IMR-90 (cell line): ENCODE results near the gene BMPER. TPM values are rescaled to one million over a fixed set of nuclear protein-coding genes. Genes with fewer than 3 reads are reported as not detected.

Source experiments
- ATAC-seq: fragments of 200-7000 bp; cut with Tn5 transposase; 2 replicates; pipeline ENCODE4 v1.9.1; 2020; ENCODE audit warnings: low read depth, mild to moderate bottlenecking, moderate library complexity
- BruUV-seq: library from RNA; stranded (reverse); fragments of 400-500 nt; replicated peaks from 2 replicates; lab custom pipeline; 2021; lab: Mats Ljungman, UMichigan
- CTCF ChIA-PET: fragments of 300-600 bp; formaldehyde crosslinking; extraction: SDS; loops from one replicate; lab custom pipeline; 2021; ENCODE audit warnings: antibody characterized with exemption; lab: Yijun Ruan, JAX
- POLR2A ChIA-PET: fragments of 300-600 bp; sonication (Branson Sonifier 250); formaldehyde crosslinking; loops from one replicate; lab custom pipeline; 2022; ENCODE audit warnings: antibody characterized with exemption; ENCODE audit not compliant: unreplicated experiment; lab: Charles Lee
- DNase-seq: peaks from one replicate; pipeline ENCODE4 v3.0.0; 2013
- H2AFZ ChIP-seq: replicated peaks from 2 replicates; pipeline ENCODE3; 2013; ENCODE audit warnings: low read length, mild to moderate bottlenecking; ENCODE audit not compliant: poor library complexity
- H2AK5ac ChIP-seq: 2 replicates; pipeline ENCODE4 v1.6.1; 2013; ENCODE audit warnings: low read depth, low read length, inconsistent platforms
- H2AK9ac ChIP-seq: replicated peaks from 2 replicates; pipeline ENCODE3; 2013; ENCODE audit warnings: mild to moderate bottlenecking, low read depth, low read length, moderate library complexity; ENCODE audit not compliant: poor library complexity
- H2BK120ac ChIP-seq: 2 replicates; pipeline ENCODE4 v1.6.1; 2013; ENCODE audit warnings: low read depth, low read length, inconsistent platforms
- H2BK15ac ChIP-seq: 3 replicates; pipeline ENCODE4 v1.6.1; 2013; ENCODE audit warnings: low read depth, low read length, inconsistent platforms
- H2BK20ac ChIP-seq: 2 replicates; pipeline ENCODE4 v1.6.1; 2013; ENCODE audit warnings: low read depth, mild to moderate bottlenecking, inconsistent platforms, low read length, moderate library complexity
- H2BK5ac ChIP-seq: 2 replicates; pipeline ENCODE4 v1.6.1; 2013; ENCODE audit warnings: mild to moderate bottlenecking, low read depth, low read length, inconsistent platforms; ENCODE audit not compliant: poor library complexity, severe bottlenecking
- H3K14ac ChIP-seq: replicated peaks from 2 replicates; pipeline ENCODE4 v1.6.1; 2013; ENCODE audit warnings: low read depth, low read length, inconsistent platforms
- H3K18ac ChIP-seq: 2 replicates; pipeline ENCODE4 v1.6.1; 2013; ENCODE audit warnings: low read depth, low read length, control low read depth
- H3K23ac ChIP-seq: 2 replicates; pipeline ENCODE4 v1.6.1; 2013; ENCODE audit warnings: low read depth, low read length, inconsistent platforms
- H3K27ac ChIP-seq: 2 replicates; pipeline ENCODE4 v1.5.1; 2013; ENCODE audit warnings: mild to moderate bottlenecking, control low read depth, low read length; ENCODE audit not compliant: insufficient read depth
- H3K27me3 ChIP-seq: 2 replicates; pipeline ENCODE4 v1.6.1; 2013; ENCODE audit warnings: low read length; ENCODE audit not compliant: control insufficient read depth, insufficient read depth
- H3K36me3 ChIP-seq: 2 replicates; pipeline ENCODE4 v1.6.1; 2013; ENCODE audit warnings: low read length, mixed read lengths; ENCODE audit not compliant: control insufficient read depth, insufficient read depth
- H3K4ac ChIP-seq: 2 replicates; pipeline ENCODE4 v1.6.1; 2013; ENCODE audit warnings: low read depth, low read length, inconsistent platforms
- H3K4me1 ChIP-seq: 2 replicates; pipeline ENCODE4 v1.6.1; 2013; ENCODE audit warnings: low read length, mixed read lengths; ENCODE audit not compliant: control insufficient read depth, insufficient read depth
- H3K4me2 ChIP-seq: 2 replicates; pipeline ENCODE4 v1.6.1; 2013; ENCODE audit warnings: low read depth, mild to moderate bottlenecking, control low read depth, low read length, moderate library complexity
- H3K4me3 ChIP-seq: 2 replicates; pipeline ENCODE4 v1.5.1; 2013; ENCODE audit warnings: low read depth, mild to moderate bottlenecking, control low read depth, low read length, moderate library complexity; ENCODE audit not compliant: insufficient read depth
- H3K56ac ChIP-seq: 2 replicates; pipeline ENCODE4 v1.6.1; 2013; ENCODE audit warnings: low read length, inconsistent platforms; ENCODE audit not compliant: insufficient read depth; ENCODE audit errors: extremely low read depth
- H3K79me1 ChIP-seq, 2 experiments: 2 replicates each; pipeline ENCODE4 v1.6.1; 2013; ENCODE audit warnings: low read length in 2 of 2, inconsistent platforms in 1 of 2, low read depth in 1 of 2
- H3K9ac ChIP-seq: 2 replicates; pipeline ENCODE4 v1.6.1; 2013; ENCODE audit warnings: low read depth, low read length, control low read depth
- H3K9me1 ChIP-seq: 2 replicates; pipeline ENCODE4 v1.6.1; 2013; ENCODE audit warnings: low read length, inconsistent platforms; ENCODE audit not compliant: insufficient read depth
- H3K9me3 ChIP-seq: 2 replicates; pipeline ENCODE4 v1.6.1; 2013; ENCODE audit warnings: low read length; ENCODE audit not compliant: control insufficient read depth, insufficient read depth
- H4K20me1 ChIP-seq: 2 replicates; pipeline ENCODE4 v1.6.1; 2013; ENCODE audit warnings: low read length, inconsistent platforms; ENCODE audit not compliant: insufficient read depth
- H4K5ac ChIP-seq: 2 replicates; pipeline ENCODE4 v1.6.1; 2013; ENCODE audit warnings: mild to moderate bottlenecking, low read depth, low read length, control low read depth
- H4K8ac ChIP-seq, 2 experiments: 2 replicates each; pipeline ENCODE4 v1.6.1; 2013; ENCODE audit warnings: low read depth in 2 of 2, low read length in 2 of 2, control low read depth in 1 of 2, inconsistent platforms in 1 of 2
- H4K91ac ChIP-seq: 2 replicates; pipeline ENCODE4 v1.6.1; 2013; ENCODE audit warnings: low read depth, low read length, inconsistent platforms; ENCODE audit not compliant: insufficient read depth
- WGBS, 2 experiments: methylation state at CpG; one replicate each; pipeline versions ENCODE4 v1.1.5 to v1.1.7; 2013; ENCODE audit warnings: missing lambda C conversion rate in 2 of 2; ENCODE audit not compliant: insufficient read length in 1 of 2; ENCODE audit errors: extremely low coverage in 2 of 2; 5-methylcytosine and 5-hydroxymethylcytosine counted together
- dilution Hi-C: fragments of 300-500 bp; cut with HindIII; formaldehyde crosslinking; loops from one replicate; pipeline ENCODE4 v1.14.3; 2018; ENCODE audit warnings: low sequenced_read_pairs; ENCODE audit not compliant: unreplicated experiment
- in situ Hi-C: fragments of 300-500 bp; cut with MboI; formaldehyde crosslinking; loops from 3 replicates; pipeline ENCODE4 v1.14.3; 2019; ENCODE audit warnings: low sequenced_read_pairs, inconsistent platforms, mixed read lengths
- intact Hi-C: fragments of 100-400 bp; cut with micrococcal nuclease; formaldehyde crosslinking; loops from 2 replicates; pipeline ENCODE4 v1.10.0; 2022
- polyA plus RNA-seq, 3 experiments: library from polyadenylated mRNA; depleted of rRNA; stranded (reverse); fragments of >200 nt; gene quantifications; 2 replicates each; pipeline ENCODE4 v1.2.3, GENCODE V29; 2012; ENCODE audit warnings: low replicate concordance in 1 of 3
- total RNA-seq: library from RNA; depleted of rRNA; stranded (reverse); fragments of >200 nt; gene quantifications from 2 replicates; pipeline ENCODE4 v1.2.3, GENCODE V29; 2012
- TF ChIP-seq, protein P1 (sequence below): fragments of 150-350 bp; IDR thresholded peaks from 2 replicates; pipeline ENCODE4 v1.6.1; 2016; ENCODE audit warnings: low read depth, mild to moderate bottlenecking, low read length, moderate library complexity, borderline replicate concordance

BMPER gene
- total and polyA plus RNA-seq, 2 of the 4 experiments (the other 2 are of a cell fraction) = 6.2 to 7.9 TPM

- dilution Hi-C loops = no loop called here
- CTCF ChIA-PET = interaction anchor here (0.5 kb wide), 1 partner anchor 18 kb away, joined by 4 read pairs; no protein-coding TSS in a partner anchor
- H3K4me2 ChIP-seq = no peak overlapping the region
Observed at GRCh38 chr7:34136698-34137097, 231.4 kb downstream of the BMPER start.

More at GRCh38 chr7:34136698-34137097, 231.4 kb downstream of the BMPER start:
- Histone ChIP-seq H3K9ac (no peak overlapping the region), H3K4ac (no peak overlapping the region), H3K14ac (no peak overlapping the region), H3K56ac (no peak overlapping the region), H3K4me3 (no peak overlapping the region), H4K5ac (no peak overlapping the region), H2AK5ac (no peak overlapping the region), H3K9me3 (no peaks in the 10 kb centered on the region), H3K27me3 (no peaks in the 10 kb centered on the region), H3K79me1 (no peaks in the 10 kb centered on the region), H2AK9ac (no peak overlapping the region), H4K20me1 (no peaks in the 10 kb centered on the region), H2BK5ac (no peak overlapping the region), H2AFZ (no peak overlapping the region), H2BK20ac (no peak overlapping the region), H3K18ac (no peak overlapping the region), H4K91ac (no peak overlapping the region; the same call in 1 of the 2 replicates), H3K4me1 (peaks cover 7% of the 10 kb centered on the region; the same call in 1 of the 2 replicates), H3K9me1 (no peaks in the 10 kb centered on the region), H3K36me3 (no peaks in the 10 kb centered on the region), H4K8ac (no peak overlapping the region), H2BK15ac (no peak overlapping the region; the same call in 2 of the 3 replicates), H2BK120ac (no peak overlapping the region), H3K27ac (no peak overlapping the region), H3K23ac (no peak overlapping the region)
- TF ChIP-seq, protein P1, sequence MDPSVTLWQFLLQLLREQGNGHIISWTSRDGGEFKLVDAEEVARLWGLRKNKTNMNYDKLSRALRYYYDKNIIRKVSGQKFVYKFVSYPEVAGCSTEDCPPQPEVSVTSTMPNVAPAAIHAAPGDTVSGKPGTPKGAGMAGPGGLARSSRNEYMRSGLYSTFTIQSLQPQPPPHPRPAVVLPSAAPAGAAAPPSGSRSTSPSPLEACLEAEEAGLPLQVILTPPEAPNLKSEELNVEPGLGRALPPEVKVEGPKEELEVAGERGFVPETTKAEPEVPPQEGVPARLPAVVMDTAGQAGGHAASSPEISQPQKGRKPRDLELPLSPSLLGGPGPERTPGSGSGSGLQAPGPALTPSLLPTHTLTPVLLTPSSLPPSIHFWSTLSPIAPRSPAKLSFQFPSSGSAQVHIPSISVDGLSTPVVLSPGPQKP = no peak
- POLR2A ChIA-PET = no interaction called here
- DNase-seq (no peak), ATAC-seq (no peak)
- 80% methylated on average over 3 of the region's 5 CpGs; no CpG with 5 or more reads in 1 of the 2 experiments for WGBS, 2 experiments
- intact Hi-C loops (loop anchor here (10.0 kb wide), 1 partner anchor 152 kb away; no protein-coding TSS in a partner anchor), in situ Hi-C loops (loop anchor here (10.0 kb wide), 1 partner anchor 178 kb away; no protein-coding TSS in a partner anchor)
- no TSS peak for BruUV-seq
